GM19240 (cell line): ENCODE data around the gene UBE2M.
"Not testable (repeated sequence)": the region's sequence is repeated elsewhere in the genome, so short reads cannot be mapped to it uniquely, and the experiment has no call there.

Source experiments
- DNase-seq: peaks from one replicate; pipeline ENCODE4 v3.0.0; 2011; ENCODE audit warnings: low spot score; ENCODE audit not compliant: insufficient read length

The UBE2M gene

DNA sequence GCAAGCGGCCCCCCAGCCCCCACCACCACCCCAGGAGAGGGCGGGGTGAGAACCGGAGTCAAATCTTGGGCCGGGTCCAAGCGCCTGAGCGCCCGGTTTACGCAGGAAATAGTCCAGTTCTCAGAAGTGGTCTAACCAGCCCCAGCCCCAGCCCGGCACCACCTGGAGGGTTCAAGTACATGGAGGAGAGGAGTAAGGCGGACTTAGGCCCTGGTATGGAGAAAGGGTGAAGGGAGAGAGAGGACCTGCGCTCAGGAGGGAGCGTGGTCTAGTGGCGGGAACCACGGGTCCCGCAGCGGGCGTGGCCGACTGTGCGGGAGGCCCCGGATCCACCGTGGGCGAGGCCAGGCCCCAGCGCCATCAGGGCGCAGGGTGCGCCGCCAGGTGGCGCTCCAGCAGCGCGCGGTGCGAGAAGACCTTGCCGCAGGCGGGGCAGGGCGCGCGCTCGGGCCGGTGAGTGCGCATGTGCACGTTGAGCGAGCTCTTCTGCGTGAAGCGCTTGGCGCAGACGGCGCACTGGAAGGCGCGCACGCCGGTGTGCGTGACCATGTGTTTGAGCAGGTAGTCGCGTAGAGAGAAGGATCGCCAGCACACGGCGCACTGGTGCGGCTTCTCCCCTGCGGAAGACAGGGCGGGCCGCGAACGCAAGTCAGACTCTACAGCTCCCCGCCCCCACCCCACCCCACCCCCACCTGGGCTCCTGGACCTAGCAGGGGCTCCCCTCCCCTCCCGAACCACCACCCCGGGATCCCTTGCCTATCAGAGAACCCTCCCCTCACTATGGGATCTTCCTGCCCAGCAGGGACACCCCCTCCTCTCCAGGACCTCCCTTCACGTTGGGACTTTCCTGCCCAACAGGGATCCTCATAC lies 44.5 kb downstream of the UBE2M start:
- DNase-seq: peak; percentile 88

DNA sequence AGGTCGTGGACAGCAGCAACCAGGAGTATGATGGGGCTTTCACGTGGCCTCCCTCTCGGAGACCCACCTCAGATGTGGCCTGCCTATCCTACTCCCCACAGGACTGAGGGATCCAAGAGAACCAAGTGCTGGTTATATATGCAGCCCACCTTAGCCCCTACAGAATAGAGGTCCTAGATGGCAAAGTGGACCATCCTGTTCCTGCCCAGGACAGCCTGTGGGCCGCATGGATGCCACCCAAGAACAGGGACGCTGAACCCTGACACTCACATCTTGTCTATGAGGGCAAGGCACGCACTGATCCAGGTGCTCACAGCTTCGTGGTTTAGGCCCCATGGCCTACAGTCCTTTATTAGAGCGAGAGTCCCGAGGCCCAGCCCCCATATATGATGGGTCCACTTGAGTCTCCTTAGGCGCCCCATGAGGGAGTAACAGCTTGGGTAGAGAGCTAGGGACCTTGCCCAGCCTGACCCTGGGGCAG lies 45.2 kb downstream of the UBE2M start:
- no peak for DNase-seq

DNA sequence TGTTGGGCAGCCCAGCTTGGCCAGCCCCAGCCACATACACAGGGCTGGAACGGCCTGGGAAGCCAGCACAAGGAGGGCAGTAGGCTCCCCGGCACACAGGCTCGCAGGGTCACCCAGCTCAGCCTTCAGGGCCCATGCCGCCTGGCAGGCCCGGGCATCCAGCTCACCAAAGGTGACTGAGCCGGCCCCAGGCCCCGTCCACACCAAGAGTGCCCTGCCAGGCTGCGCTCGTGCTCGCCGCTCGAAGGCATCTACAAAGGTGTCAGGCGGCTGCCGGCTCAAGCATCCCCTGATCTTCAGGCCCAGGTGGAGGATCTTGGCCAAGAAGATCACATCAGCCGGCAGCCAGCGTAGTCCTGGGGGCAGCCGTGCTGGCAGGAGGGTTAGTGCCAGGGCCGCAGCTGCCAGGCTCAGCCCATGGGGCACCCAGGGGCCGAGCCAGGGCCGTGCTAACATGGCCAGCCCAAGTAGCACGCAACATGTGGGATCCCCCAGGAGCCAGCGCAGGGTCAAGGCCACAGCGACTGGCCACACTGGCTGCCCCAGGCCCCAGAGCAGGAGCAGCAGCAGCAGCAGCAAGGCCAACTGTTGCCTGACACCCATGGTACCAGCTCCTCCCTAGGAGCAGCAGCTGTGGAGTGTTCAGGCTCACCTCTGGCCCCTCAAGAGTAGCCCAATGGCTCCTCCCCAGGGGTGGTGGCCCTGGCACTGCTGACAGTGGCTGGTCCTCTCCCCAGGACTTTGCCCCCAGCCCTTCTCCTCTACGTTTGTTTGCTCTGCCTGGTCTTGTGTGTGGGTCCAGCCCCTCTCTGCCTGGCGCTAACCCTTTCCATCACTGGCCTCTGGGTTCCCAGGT lies 46.8 kb downstream of the UBE2M start, which contains the start of gene SLC27A5:
Gene SLC27A5 (minus strand): TSS at position 640 of the 856 bp plus-strand sequence. CDS start 37 bp downstream, at position 603.
- no peak for DNase-seq

DNA sequence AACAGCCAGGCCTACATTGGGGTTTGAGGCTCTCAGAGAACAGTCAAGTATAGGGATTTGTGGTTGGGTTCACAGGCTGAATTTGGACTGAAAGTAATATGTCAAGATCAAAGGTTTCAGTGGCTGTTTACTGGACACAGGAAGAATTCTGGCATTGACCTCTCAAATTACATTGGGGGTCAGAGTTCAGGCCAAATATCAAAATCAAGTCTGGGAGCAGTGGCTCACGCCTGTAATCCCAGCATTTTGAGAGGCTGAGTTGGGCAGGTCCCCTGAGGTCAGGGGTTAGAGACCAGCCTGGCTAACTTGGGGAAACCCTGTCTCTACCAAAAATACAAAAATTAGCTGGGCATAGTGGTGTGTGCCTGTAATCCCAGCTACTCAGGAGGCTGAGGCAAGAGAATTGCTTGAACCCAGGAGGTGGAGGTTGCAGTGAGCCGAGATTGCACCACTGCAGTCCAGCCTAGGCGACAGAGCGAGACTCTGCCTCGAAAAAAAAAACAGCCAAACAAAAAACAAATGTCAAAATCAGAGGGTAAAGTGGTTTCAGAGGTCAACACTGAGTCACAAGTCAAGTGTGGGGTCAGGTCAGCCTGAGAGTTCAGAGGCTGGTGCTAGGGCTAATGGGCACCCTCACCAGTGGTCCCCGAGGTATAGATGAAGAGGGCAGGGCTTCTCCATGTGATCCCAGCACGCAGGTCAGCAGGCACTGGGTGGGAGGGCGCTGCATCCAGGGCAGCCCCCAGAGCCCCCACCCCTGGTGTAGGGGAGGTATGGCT lies 48.1 kb downstream of the UBE2M start:
- DNase-seq: no peak

DNA sequence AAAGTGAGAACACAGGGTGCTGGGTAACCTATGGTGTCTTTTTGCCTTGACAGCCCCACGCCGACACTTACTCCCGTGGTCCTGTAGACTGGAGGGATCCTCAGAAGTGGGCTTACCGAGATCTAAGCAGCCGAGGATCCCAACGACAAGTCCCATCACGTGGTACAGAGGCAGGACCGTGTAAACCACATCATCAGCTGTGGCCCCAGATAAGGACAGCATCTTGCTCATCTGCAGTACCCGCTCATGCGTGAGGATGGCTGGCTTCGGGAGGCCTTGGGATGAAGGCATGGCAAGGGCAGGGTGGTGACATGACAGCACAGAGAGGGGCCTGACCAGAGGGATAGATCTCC lies 48.7 kb downstream of the UBE2M start:
- no peak for DNase-seq

DNA sequence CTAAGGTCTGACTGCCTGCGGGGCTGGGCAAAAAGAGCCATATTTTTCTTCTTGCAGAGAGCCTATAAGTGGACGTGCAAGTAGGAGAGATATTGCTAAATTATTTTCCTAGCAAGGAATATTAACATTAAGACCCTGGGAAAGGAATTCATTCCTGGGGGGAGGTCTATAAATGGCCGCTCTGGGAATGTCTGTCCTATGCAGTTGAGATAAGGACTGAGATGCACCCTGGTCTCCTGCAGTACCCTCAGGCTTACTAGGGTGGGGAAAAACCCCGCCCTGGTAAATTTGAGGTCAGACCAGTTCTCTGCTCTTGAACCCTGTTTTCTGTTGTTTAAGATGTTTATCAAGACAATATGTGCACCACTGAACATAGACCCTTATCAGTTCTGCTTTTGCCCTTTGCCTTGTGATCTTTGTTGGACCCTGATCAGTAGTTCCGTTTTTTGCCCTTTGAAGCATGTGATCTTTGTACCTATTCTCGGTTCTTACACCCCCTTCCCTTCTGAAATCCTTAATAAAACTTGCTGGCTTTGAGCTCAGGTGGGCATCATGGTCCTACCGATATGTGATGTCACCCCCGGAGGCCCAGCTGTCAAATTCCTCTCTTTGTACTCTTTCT lies 50.7 kb downstream of the UBE2M start:
- not testable (repeated sequence) for DNase-seq
